Fibroblast of the aortic adventitia (primary cell): ENCODE results near the gene STRA6. TPM values are rescaled to one million over a fixed set of nuclear protein-coding genes. Genes with fewer than 3 reads are reported as not detected.
A peak's percentile ranks its signal among the peaks of the same experiment; 100 is the strongest.

Experiments
- DNase-seq: peaks from one replicate; pipeline ENCODE4 v3.0.0-alpha.2; 2010; ENCODE audit warnings: low read depth
- H3K4me3 ChIP-seq: 2 replicates; pipeline ENCODE4 v1.5.1; 2011; ENCODE audit warnings: low read depth, mild to moderate bottlenecking, control low read depth, low read length, moderate library complexity
- total RNA-seq: library from RNA; depleted of rRNA; stranded (reverse); fragments of >200 nt; gene quantifications from 2 replicates; pipeline ENCODE4 v1.2.3, GENCODE V29; 2012; ENCODE audit warnings: low replicate concordance
- TF ChIP-seq, protein P1 (sequence below): IDR thresholded peaks from 2 replicates; pipeline ENCODE4 v1.5.1; 2011; ENCODE audit warnings: mild to moderate bottlenecking, low read length, control low read depth, inconsistent platforms; ENCODE audit not compliant: insufficient read depth

STRA6 gene
- total RNA-seq, 1 donor, result 0.18 TPM

GRCh38 chr15:74208496-74208895 is 5.9 kb upstream of the STRA6 start:
- TF ChIP-seq, protein P1, sequence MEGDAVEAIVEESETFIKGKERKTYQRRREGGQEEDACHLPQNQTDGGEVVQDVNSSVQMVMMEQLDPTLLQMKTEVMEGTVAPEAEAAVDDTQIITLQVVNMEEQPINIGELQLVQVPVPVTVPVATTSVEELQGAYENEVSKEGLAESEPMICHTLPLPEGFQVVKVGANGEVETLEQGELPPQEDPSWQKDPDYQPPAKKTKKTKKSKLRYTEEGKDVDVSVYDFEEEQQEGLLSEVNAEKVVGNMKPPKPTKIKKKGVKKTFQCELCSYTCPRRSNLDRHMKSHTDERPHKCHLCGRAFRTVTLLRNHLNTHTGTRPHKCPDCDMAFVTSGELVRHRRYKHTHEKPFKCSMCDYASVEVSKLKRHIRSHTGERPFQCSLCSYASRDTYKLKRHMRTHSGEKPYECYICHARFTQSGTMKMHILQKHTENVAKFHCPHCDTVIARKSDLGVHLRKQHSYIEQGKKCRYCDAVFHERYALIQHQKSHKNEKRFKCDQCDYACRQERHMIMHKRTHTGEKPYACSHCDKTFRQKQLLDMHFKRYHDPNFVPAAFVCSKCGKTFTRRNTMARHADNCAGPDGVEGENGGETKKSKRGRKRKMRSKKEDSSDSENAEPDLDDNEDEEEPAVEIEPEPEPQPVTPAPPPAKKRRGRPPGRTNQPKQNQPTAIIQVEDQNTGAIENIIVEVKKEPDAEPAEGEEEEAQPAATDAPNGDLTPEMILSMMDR, result no peak
- no peak for DNase-seq
- H3K4me3 ChIP-seq, result no peak overlapping the region

DNA sequence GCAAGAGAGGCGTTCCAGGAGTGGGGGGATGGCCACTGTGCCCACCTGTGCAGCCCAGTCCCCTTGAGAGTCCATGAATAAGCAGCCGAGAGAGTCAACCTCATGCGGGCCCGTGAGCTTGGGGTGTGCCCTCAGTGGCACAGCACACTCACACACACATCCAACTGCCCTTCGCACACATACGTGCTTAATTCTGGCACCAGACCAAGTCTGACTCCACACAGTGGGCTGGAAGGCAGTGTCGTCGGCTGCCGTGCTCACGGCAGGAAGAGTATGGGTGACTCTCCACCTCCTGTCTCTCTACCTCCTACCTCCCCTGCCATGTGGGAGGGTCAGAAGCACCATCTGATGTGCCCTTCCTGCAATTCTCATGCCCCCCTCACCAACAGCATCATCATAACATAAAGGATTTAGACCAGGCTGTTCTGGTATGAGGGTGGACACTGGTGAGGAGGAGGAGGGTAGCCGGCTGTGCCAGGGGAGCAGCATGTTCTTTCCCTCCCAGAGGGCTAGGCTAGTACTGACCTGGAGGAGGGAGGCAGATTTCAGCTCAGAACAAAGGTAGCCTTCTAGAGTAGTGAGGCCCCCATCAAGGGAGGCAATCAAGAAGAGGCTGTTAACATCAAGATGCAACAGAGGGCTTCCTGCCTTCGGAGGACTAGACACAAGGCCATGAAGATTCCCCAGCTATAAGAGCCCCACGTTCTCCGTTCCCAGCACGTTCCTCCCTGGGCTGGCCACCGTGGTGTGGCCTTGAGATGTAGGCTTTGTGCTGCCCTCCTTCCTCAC is 5.3 kb upstream of the STRA6 start:
- TF ChIP-seq, protein P1, result no peak
- no peak overlapping the region for H3K4me3 ChIP-seq
- no peak for DNase-seq

GRCh38 chr15:74206801-74207281 is 4.3 kb upstream of the STRA6 start:
- DNase-seq, result peak; percentile 55
- no peak overlapping the region for H3K4me3 ChIP-seq
- TF ChIP-seq, protein P1, result no peak

- H3K4me3 ChIP-seq, result no peak overlapping the region
- no peak for DNase-seq
- TF ChIP-seq, protein P1, result no peak
Observed at GRCh38 chr15:74205582-74205947, 3.0 kb upstream of the STRA6 start.

- TF ChIP-seq, protein P1, result peak; percentile 11
- DNase-seq, result peak; percentile 93
- no peak overlapping the region for H3K4me3 ChIP-seq
Observed at GRCh38 chr15:74203914-74204431, 1.4 kb upstream of the STRA6 start.

GRCh38 chr15:74201710-74202420 is 722 bp downstream of the STRA6 start:
- H3K4me3 ChIP-seq, result no peak overlapping the region
- TF ChIP-seq, protein P1, result no peak
- DNase-seq, result peak; percentile 56
